ENCODE results near the gene COL1A1. TPM values are rescaled to one million over a fixed set of nuclear protein-coding genes. Genes with fewer than 3 reads are reported as not detected.

Gene COL1A1
- total and polyA plus RNA-seq, 9 donors: 71.2 to 1,087 (median 523) TPM

- intact Hi-C loops (cut with DNase I): loop anchor here in 2 of 4 donors (2.0 to 5.0 kb wide), 2 partner anchors 29 to 1607 kb away; partner anchors contain the start of gene HOXB2 (in 1 of the 2)
- Histone ChIP-seq H3K4me3 (no peak overlapping the region), H3K36me3 (no peaks in the 10 kb centered on the region), H3K27ac (peak overlapping the region; percentile 70 to 81), H3K27me3 (no peaks in the 10 kb centered on the region), H3K4me1 (ENCODE audit: insufficient read depth) (peaks cover 22% of the 10 kb centered on the region), H3K9me3 (no peaks in the 10 kb centered on the region)
- WGBS, 3 donors: 14 to 23% (median 15%) methylated on average over 16 of the region's 16 CpGs
- no peak for TF ChIP-seq CTCF (IDR thresholded peaks at IDR 0.05)
- TF ChIP-seq EP300 (IDR thresholded peaks at IDR 0.05): no peak
- no peak for TF ChIP-seq POLR2A (IDR thresholded peaks at IDR 0.05)
- DNase-seq: peak; percentile 75 to 88 (median 84)
Observed at GRCh38 chr17:50153650-50154575, 47.5 kb downstream of the COL1A1 start.

GRCh38 chr17:50152736-50153135, 48.7 kb downstream of the COL1A1 start:
- Histone ChIP-seq H3K27me3 (no peaks in the 10 kb centered on the region), H3K4me1 (ENCODE audit: insufficient read depth) (peaks cover 22% of the 10 kb centered on the region), H3K4me3 (no peak overlapping the region), H3K36me3 (no peaks in the 10 kb centered on the region), H3K27ac (peak overlapping the region; percentile 77 to 81), H3K9me3 (no peaks in the 10 kb centered on the region)
- WGBS, 3 donors: 65 to 69% (median 67%) methylated on average over 7 of the region's 7 CpGs
- DNase-seq: no peak
- intact Hi-C loops (cut with DNase I): loop anchor here in 2 of 4 donors (2.0 to 5.0 kb wide), 2 partner anchors 30 to 1605 kb away; partner anchors contain the start of gene HOXB2 (in 1 of the 2)
- TF ChIP-seq POLR2A (IDR thresholded peaks at IDR 0.05) (no peak), EP300 (IDR thresholded peaks at IDR 0.05) (no peak), CTCF (IDR thresholded peaks at IDR 0.05) (no peak)

- WGBS, 3 donors: 0 to 1% (median 0%) methylated on average over 12 of the region's 12 CpGs
- intact Hi-C loops (cut with DNase I): loop anchor here in 2 of 4 donors (2.0 to 5.0 kb wide), 2 partner anchors 31 to 1605 kb away; partner anchors contain the start of gene HOXB2 (in 1 of the 2)
- peak overlapping the region; percentile 82 for H3K4me3 ChIP-seq
- DNase-seq: peak; percentile 82 to 83 (median 82)
- H3K36me3 ChIP-seq: no peaks in the 10 kb centered on the region
- H3K27ac ChIP-seq: peak overlapping the region; percentile 77 to 81
- peak in 1 of 3 donors; percentile 9 for TF ChIP-seq CTCF (IDR thresholded peaks at IDR 0.05)
- TF ChIP-seq EP300 (IDR thresholded peaks at IDR 0.05): no peak
- H3K4me1 ChIP-seq (ENCODE audit: insufficient read depth): peaks cover 26% of the 10 kb centered on the region
- no peaks in the 10 kb centered on the region for H3K9me3 ChIP-seq
- H3K27me3 ChIP-seq: no peaks in the 10 kb centered on the region
Observed at GRCh38 chr17:50151937-50152547, 49.4 kb downstream of the COL1A1 start.

Measured in ovary (tissue), 9 donors.